Measurements from ENCODE around the gene F8A3. TPM values are rescaled to one million over a fixed set of nuclear protein-coding genes. Genes with fewer than 3 reads are reported as not detected.
"Not testable (repeated sequence)": the region's sequence is repeated elsewhere in the genome, so short reads cannot be mapped to it uniquely, and the experiment has no call there.

Gene F8A3
- total RNA-seq (0.84 TPM), polyA plus RNA-seq (ENCODE audit: insufficient read depth in 1 of 8, insufficient read length in 8 of 8, low replicate concordance in 1 of 8) (10 to 100 TPM in 1 of 8 donors, 1 to 10 TPM in 6, under 1 TPM in 1; 0.33 to 12.9 (median 5.5) TPM)
- long read RNA-seq, donor 1, partial matches to known transcripts: 0 of 1 reads
- long read RNA-seq, donor 1, other reads (novel, unspliced or antisense): 0 of 1 reads
- long read RNA-seq, donor 2: 0 reads
- long read RNA-seq, donor 3, transcript F8A3-201 (1 exons, 1,759 nt): major isoform, 5 of 5 reads
- long read RNA-seq, donor 3, partial matches to known transcripts: 0 of 5 reads
- long read RNA-seq, donor 3, other reads (novel, unspliced or antisense): 0 of 5 reads
- long read RNA-seq, donor 4, partial matches to known transcripts: 0 of 3 reads
- long read RNA-seq, donor 4, other reads (novel, unspliced or antisense): 0 of 3 reads
- long read RNA-seq, donor 5, transcript F8A3-201 (1 exons, 1,759 nt): major isoform, 6 of 6 reads
- long read RNA-seq, donor 5, partial matches to known transcripts: 0 of 6 reads
- long read RNA-seq, donor 5, other reads (novel, unspliced or antisense): 0 of 6 reads
- long read RNA-seq, donor 6, partial matches to known transcripts: 0 of 2 reads
- long read RNA-seq, donor 6, other reads (novel, unspliced or antisense): 0 of 2 reads
- long read RNA-seq, donor 7, transcript F8A3-201 (1 exons, 1,759 nt): major isoform, 6 of 6 reads
- long read RNA-seq, donor 7, partial matches to known transcripts: 0 of 6 reads
- long read RNA-seq, donor 7, other reads (novel, unspliced or antisense): 0 of 6 reads
- long read RNA-seq, donor 8, transcript F8A3-201 (1 exons, 1,759 nt): major isoform, 6 of 6 reads
- long read RNA-seq, donor 8, partial matches to known transcripts: 0 of 6 reads
- long read RNA-seq, donor 8, other reads (novel, unspliced or antisense): 0 of 6 reads
- long read RNA-seq, donor 9, partial matches to known transcripts: 0 of 3 reads
- long read RNA-seq, donor 9, other reads (novel, unspliced or antisense): 0 of 3 reads
- long read RNA-seq, donor 10, partial matches to known transcripts: 0 of 4 reads
- long read RNA-seq, donor 10, other reads (novel, unspliced or antisense): 0 of 4 reads
- long read RNA-seq, donor 11, partial matches to known transcripts: 0 of 2 reads
- long read RNA-seq, donor 11, other reads (novel, unspliced or antisense): 0 of 2 reads

DNA sequence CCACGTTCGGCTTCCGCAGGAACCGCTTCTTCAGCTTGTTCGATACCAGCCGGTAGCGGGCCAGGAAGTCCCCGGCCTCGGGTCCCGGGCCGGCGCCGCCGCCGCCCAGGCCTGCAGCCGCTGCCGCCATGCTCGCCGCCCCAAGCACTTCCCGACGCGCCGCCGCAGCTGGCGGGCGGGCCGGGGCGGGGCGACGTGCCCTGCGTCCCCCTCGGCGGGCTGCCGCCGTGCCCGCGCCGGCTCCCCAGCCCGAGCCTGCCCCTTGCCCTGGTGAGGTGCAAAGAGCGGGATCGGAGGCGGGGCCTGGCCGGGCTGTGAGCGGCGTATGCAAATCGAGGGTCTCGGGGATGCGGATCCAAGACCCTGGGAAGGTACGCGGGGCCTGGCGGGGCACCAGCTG, at the start of gene F8A3:
F8A3 (minus strand) TSS at position 150 of the 400 bp plus-strand sequence; CDS start at position 130, 20 bp downstream.
- not testable (repeated sequence) for H3K27ac ChIP-seq (ENCODE audit: low read length); H3K36me3 ChIP-seq (ENCODE audit: control insufficient read depth, insufficient read depth, low read length); DNase-seq; H3K4me1 ChIP-seq (ENCODE audit: control insufficient read depth, insufficient read depth, low read length); H3K27me3 ChIP-seq (ENCODE audit: control insufficient read depth, insufficient read depth, low read length); H3K9me3 ChIP-seq (replicated peaks; ENCODE audit: control insufficient read depth, low read depth, low read length); H3K4me3 ChIP-seq (ENCODE audit: low read length)
- no CpG with 5 or more reads among the region's 51 CpGs for WGBS (ENCODE audit: insufficient coverage)

DNA sequence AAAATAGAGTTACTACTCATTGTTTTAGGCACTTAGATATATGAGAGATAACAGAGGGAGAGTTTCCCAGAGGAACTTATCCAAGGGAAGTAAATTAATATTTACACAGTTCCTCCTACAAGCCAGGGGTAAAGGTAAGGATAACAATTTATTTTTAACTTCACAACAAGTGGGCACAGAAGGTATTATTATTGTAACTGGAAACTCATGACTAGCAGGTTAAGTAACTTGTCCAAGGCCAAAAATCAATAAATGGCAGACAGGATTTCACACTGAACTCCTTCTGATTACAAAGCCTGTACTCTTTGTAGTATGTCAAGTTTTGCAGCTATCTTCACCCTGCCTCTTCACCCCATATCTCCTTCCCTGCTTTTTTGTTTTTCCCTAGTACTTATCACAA, 46.9 kb upstream of the F8A3 start:
- Histone ChIP-seq H3K27ac (ENCODE audit: low read length) (no peak overlapping the region), H3K27me3 (ENCODE audit: control insufficient read depth, insufficient read depth, low read length) (no peaks in the 10 kb centered on the region), H3K4me1 (ENCODE audit: control insufficient read depth, insufficient read depth, low read length) (no peaks in the 10 kb centered on the region)

GRCh38 chrX:155495134-155495533, 36.7 kb upstream of the F8A3 start:
- DNase-seq; H3K27ac ChIP-seq (ENCODE audit: low read length); H3K36me3 ChIP-seq (ENCODE audit: control insufficient read depth, insufficient read depth, low read length); H3K9me3 ChIP-seq (replicated peaks; ENCODE audit: control insufficient read depth, low read depth, low read length); H3K27me3 ChIP-seq (ENCODE audit: control insufficient read depth, insufficient read depth, low read length); H3K4me3 ChIP-seq (ENCODE audit: low read length); H3K4me1 ChIP-seq (ENCODE audit: control insufficient read depth, insufficient read depth, low read length): not testable (repeated sequence)
- WGBS (ENCODE audit: insufficient coverage): no CpG with 5 or more reads among the region's 2 CpGs

More for the DNA sequence above, 46.9 kb upstream of the F8A3 start:
- no peaks in the 10 kb centered on the region for H3K9me3 ChIP-seq (replicated peaks; ENCODE audit: control insufficient read depth, low read depth, low read length)
- DNase-seq: no peak
- H3K36me3 ChIP-seq (ENCODE audit: control insufficient read depth, insufficient read depth, low read length): no peaks in the 10 kb centered on the region
- H3K4me3 ChIP-seq (ENCODE audit: low read length): no peak overlapping the region

DNA sequence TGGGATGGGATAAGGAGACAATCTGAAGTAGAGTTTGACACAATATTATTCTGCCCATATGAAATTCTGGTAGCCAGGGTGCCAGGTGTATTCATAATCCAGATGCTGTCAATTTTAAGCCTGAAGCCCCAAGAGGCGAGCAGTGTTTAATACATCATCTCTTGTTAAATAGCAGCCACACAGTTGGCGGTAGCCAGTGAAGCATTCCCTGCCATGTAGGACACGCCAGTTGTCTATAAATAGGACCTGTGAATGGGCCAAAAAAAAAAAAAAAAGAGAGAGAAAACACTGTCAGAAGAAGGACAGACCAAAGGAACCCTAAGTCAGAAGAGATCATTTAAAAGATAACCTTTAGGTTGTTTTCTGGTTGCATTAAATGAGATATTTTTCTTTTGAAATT, 33.0 kb upstream of the F8A3 start:
- DNase-seq: not testable (repeated sequence)
- WGBS (ENCODE audit: insufficient coverage): no CpG with 5 or more reads among the region's 3 CpGs

DNA sequence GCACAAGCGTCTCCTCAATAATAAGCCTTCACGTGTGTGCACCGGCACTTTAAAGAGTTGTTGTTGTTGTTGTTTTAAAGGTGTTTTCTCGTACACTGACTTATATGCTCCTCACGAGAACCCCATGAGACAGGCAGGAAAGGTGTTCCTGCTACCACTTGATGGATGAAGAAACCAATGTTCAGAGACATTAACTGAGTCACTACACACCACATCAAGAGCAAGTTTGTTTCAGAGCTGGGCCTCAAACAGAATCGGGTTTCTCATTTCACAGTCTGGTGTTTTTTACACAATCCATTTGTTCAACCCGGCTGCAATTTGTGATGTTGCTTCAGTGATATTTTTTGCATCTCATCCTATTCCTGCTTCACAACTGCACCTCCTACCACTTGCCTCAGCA, 18.7 kb upstream of the F8A3 start:
- not testable (repeated sequence) for DNase-seq; H3K27me3 ChIP-seq (ENCODE audit: control insufficient read depth, insufficient read depth, low read length); H3K36me3 ChIP-seq (ENCODE audit: control insufficient read depth, insufficient read depth, low read length); H3K27ac ChIP-seq (ENCODE audit: low read length); H3K9me3 ChIP-seq (replicated peaks; ENCODE audit: control insufficient read depth, low read depth, low read length); H3K4me1 ChIP-seq (ENCODE audit: control insufficient read depth, insufficient read depth, low read length); H3K4me3 ChIP-seq (ENCODE audit: low read length)
- no CpG with 5 or more reads among the region's 7 CpGs for WGBS (ENCODE audit: insufficient coverage)

More for the DNA sequence above, 33.0 kb upstream of the F8A3 start:
- H3K4me3 ChIP-seq (ENCODE audit: low read length); H3K27me3 ChIP-seq (ENCODE audit: control insufficient read depth, insufficient read depth, low read length); H3K27ac ChIP-seq (ENCODE audit: low read length); H3K9me3 ChIP-seq (replicated peaks; ENCODE audit: control insufficient read depth, low read depth, low read length); H3K4me1 ChIP-seq (ENCODE audit: control insufficient read depth, insufficient read depth, low read length); H3K36me3 ChIP-seq (ENCODE audit: control insufficient read depth, insufficient read depth, low read length): not testable (repeated sequence)

DNA sequence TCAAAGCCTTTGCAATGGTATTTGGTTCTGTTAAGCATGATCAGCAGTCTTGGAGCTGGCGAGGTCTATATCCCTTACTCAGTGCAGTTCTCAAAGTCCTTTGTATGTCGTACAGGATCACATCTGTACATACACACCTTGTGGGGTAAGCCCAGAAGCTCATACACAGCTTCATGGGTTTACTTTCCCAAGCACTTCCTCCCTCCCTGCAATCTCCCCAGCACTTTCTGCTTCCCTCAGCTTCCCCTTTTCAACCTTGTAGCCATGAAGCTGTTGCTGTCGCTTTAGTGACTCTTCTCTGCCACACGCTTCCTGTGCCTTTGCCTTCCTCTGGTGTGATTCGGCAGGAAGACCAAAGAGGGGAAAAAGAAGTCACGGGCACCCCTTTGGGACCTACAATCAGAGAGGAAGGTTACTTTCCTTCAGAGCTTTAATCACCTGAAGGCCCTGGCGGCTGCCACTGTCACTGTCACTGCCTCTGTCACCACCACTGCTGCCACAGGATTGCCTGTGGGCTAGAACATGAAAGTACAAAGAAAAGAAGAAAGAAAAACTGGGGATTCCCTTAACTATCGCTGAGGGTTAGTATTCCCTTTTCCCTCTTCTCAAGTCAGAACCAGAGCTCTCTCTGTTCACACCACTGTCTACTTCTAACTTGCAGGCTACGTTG, 8.0 kb upstream of the F8A3 start:
- H3K9me3 ChIP-seq (replicated peaks; ENCODE audit: control insufficient read depth, low read depth, low read length); H3K27ac ChIP-seq (ENCODE audit: low read length); H3K4me3 ChIP-seq (ENCODE audit: low read length); H3K27me3 ChIP-seq (ENCODE audit: control insufficient read depth, insufficient read depth, low read length); H3K4me1 ChIP-seq (ENCODE audit: control insufficient read depth, insufficient read depth, low read length); H3K36me3 ChIP-seq (ENCODE audit: control insufficient read depth, insufficient read depth, low read length); DNase-seq: not testable (repeated sequence)
- no CpG with 5 or more reads among the region's 9 CpGs for WGBS (ENCODE audit: insufficient coverage)

DNA sequence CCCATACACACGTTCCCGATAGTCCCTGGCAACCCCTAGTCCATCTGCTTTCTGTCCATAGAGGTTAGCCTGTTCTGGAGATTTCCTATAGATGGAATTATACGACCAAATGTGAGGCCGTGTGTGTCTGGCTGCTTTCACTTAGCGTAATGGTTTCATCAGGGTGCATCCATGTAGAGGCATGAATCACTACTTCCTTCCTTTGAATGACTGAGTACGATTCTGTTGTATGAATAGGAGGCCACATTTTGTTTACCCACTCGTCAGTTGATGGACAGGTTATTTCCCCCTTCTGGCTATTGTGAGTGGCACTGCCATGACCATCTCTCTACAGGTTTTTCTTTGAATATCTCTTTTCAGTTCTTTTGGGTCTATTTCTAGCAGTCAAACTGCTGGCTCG, 2.1 kb upstream of the F8A3 start:
- WGBS (ENCODE audit: insufficient coverage): no CpG with 5 or more reads among the region's 8 CpGs
- not testable (repeated sequence) for H3K27ac ChIP-seq (ENCODE audit: low read length); H3K9me3 ChIP-seq (replicated peaks; ENCODE audit: control insufficient read depth, low read depth, low read length); H3K4me3 ChIP-seq (ENCODE audit: low read length); H3K27me3 ChIP-seq (ENCODE audit: control insufficient read depth, insufficient read depth, low read length); H3K4me1 ChIP-seq (ENCODE audit: control insufficient read depth, insufficient read depth, low read length); DNase-seq; H3K36me3 ChIP-seq (ENCODE audit: control insufficient read depth, insufficient read depth, low read length)

DNA sequence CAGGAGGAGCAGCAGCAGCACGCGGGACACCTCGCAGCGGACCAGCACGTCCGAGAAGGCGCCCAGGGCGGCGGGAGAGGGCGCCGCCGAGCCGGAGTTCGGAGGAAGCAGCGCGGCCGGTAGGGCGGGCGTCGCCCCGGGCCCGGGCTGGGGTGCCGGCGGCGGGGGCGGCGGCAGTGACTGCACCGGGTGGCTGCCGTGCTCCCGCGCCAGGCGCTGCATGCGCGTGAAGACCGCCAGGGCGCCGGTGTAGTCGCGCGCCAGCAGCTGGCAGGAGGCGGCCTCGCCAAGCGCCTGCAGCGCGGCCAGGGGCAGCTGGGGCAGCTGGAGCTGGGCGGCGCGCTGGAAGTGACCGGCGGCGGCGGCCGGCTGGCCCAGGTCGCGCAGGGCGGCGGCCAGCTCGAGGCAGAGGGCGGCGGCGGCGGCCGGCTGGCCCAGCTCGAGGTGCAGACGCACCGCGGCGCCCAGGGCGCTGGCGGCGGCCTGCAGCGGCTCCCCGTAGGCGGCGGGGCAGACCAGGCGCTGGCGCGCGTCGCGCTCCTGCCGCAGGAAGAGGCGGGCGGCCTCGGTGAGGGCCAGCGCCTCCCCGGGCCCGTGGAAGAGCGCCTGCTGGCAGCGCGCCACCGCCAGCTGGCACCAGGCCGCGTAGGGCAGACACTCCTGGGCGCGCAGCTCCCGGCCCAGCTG, 516 bp downstream of the F8A3 start:
- not testable (repeated sequence) for H3K36me3 ChIP-seq (ENCODE audit: control insufficient read depth, insufficient read depth, low read length); H3K27me3 ChIP-seq (ENCODE audit: control insufficient read depth, insufficient read depth, low read length); H3K27ac ChIP-seq (ENCODE audit: low read length); DNase-seq; H3K9me3 ChIP-seq (replicated peaks; ENCODE audit: control insufficient read depth, low read depth, low read length); H3K4me1 ChIP-seq (ENCODE audit: control insufficient read depth, insufficient read depth, low read length); H3K4me3 ChIP-seq (ENCODE audit: low read length)
- WGBS (ENCODE audit: insufficient coverage): no CpG with 5 or more reads among the region's 97 CpGs

DNA sequence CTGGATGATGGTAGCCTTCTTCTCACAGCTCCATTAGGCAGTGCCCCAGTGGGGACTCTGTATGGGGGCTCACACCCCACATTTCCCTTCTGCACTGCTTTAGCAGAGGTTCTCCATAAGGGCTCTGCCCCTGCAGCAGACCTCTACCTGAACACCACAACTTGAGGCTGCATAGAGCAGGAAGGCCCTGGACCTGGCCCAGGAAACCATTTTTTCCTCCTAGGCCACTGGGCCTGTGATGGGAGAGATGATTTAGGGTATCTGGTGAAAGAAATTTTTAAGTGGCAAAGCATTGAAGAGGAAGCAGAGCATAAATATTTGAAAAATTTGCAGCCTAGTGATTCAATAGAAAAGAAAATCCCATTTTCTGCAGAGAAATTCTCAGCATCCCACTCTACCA, 17.3 kb downstream of the F8A3 start:
- H3K27me3 ChIP-seq (ENCODE audit: control insufficient read depth, insufficient read depth, low read length): no peaks in the 10 kb centered on the region
- H3K36me3 ChIP-seq (ENCODE audit: control insufficient read depth, insufficient read depth, low read length): no peaks in the 10 kb centered on the region
- peaks cover 20% of the 10 kb centered on the region for H3K9me3 ChIP-seq (replicated peaks; ENCODE audit: control insufficient read depth, low read depth, low read length)
- H3K27ac ChIP-seq (ENCODE audit: low read length): no peak overlapping the region
- no peak for DNase-seq
- H3K4me1 ChIP-seq (ENCODE audit: control insufficient read depth, insufficient read depth, low read length): no peaks in the 10 kb centered on the region
- no peak overlapping the region for H3K4me3 ChIP-seq (ENCODE audit: low read length)

All from muscle of leg (tissue), 16 donors.